Measurements from ENCODE around the gene ZNF598.

Gene ZNF598

DNA sequence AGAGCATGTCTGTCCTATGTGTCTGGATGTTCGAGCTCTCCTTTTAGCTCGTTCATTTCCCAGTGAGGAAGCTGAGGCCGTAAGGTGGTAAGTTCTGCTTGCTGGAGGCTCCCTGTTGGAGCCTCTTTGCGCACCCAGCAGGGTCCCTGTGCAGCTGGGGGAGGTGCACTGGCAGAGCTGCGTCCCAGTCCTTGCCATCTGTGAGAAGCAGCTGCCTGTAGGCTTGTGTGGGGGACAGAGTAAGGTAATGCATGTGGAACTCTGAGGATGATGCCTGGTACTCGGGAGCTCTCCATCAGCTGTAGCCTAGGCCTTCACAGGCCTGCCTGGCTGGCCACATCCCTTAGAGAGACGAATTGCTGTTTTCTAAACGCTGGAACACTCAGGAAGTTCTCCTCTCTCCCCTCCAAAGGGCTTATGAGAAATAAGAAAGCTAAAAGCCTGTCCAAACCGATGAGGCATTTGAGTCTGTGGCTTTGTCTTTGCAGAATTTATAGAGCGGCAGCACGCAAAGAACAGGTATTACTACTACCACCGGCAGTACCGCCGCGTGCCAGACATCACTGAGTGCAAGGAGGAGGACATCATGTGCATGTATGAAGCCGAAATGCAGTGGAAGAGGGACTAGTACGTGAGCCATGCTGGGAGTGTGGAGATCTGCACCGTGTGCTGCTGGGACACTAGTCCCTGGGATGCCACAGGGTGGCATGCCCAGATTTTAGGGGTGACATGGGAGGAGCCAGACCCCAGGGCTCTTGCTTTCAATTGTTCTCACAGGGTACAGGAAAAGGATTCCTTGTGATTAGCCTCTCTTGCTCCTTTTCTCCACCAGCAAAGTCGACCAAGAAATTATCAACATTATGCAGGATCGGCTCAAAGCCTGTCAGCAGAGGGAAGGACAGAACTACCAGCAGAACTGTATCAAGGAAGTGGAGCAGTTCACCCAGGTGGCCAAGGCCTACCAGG is 48.7 kb downstream of the ZNF598 start:
- TF ChIP-seq TCF12 (IDR thresholded peaks at IDR 0.05; ENCODE audit: low read depth) (0 out of 2 replicates have a peak, but pooled peaks have one; percentile 34), CREB1 (IDR thresholded peaks at IDR 0.05; ENCODE audit: low read depth) (no peak), TAF1 (IDR thresholded peaks at IDR 0.05; ENCODE audit: low read depth) (no peak), EGR1 (IDR thresholded peaks at IDR 0.05) (no peak), YY1 (IDR thresholded peaks at IDR 0.05; ENCODE audit: low read depth) (no peak), NFIC (IDR thresholded peaks at IDR 0.05) (no peak), TEAD4 (IDR thresholded peaks at IDR 0.05) (peak; percentile 11), ZBTB7A (IDR thresholded peaks at IDR 0.05; ENCODE audit: low read depth) (no peak), EP300 (IDR thresholded peaks at IDR 0.05; ENCODE audit: borderline replicate concordance) (no peak), CEBPB (IDR thresholded peaks at IDR 0.05) (no peak), FOXM1 (IDR thresholded peaks at IDR 0.05; ENCODE audit: borderline replicate concordance, low read depth) (no peak), RAD21 (IDR thresholded peaks at IDR 0.05; ENCODE audit: low read depth) (no peak)
- TF ChIP-seq, protein P1, sequence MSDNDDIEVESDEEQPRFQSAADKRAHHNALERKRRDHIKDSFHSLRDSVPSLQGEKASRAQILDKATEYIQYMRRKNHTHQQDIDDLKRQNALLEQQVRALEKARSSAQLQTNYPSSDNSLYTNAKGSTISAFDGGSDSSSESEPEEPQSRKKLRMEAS (IDR thresholded peaks at IDR 0.05): peak; percentile 48; the same call in 1 of the 2 replicates
- TF ChIP-seq, protein P2, sequence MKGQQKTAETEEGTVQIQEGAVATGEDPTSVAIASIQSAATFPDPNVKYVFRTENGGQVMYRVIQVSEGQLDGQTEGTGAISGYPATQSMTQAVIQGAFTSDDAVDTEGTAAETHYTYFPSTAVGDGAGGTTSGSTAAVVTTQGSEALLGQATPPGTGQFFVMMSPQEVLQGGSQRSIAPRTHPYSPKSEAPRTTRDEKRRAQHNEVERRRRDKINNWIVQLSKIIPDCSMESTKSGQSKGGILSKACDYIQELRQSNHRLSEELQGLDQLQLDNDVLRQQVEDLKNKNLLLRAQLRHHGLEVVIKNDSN (IDR thresholded peaks at IDR 0.05): peak; percentile 34
- TF ChIP-seq, protein P3, sequence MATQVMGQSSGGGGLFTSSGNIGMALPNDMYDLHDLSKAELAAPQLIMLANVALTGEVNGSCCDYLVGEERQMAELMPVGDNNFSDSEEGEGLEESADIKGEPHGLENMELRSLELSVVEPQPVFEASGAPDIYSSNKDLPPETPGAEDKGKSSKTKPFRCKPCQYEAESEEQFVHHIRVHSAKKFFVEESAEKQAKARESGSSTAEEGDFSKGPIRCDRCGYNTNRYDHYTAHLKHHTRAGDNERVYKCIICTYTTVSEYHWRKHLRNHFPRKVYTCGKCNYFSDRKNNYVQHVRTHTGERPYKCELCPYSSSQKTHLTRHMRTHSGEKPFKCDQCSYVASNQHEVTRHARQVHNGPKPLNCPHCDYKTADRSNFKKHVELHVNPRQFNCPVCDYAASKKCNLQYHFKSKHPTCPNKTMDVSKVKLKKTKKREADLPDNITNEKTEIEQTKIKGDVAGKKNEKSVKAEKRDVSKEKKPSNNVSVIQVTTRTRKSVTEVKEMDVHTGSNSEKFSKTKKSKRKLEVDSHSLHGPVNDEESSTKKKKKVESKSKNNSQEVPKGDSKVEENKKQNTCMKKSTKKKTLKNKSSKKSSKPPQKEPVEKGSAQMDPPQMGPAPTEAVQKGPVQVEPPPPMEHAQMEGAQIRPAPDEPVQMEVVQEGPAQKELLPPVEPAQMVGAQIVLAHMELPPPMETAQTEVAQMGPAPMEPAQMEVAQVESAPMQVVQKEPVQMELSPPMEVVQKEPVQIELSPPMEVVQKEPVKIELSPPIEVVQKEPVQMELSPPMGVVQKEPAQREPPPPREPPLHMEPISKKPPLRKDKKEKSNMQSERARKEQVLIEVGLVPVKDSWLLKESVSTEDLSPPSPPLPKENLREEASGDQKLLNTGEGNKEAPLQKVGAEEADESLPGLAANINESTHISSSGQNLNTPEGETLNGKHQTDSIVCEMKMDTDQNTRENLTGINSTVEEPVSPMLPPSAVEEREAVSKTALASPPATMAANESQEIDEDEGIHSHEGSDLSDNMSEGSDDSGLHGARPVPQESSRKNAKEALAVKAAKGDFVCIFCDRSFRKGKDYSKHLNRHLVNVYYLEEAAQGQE (IDR thresholded peaks at IDR 0.05; ENCODE audit: low read depth): no peak

DNA sequence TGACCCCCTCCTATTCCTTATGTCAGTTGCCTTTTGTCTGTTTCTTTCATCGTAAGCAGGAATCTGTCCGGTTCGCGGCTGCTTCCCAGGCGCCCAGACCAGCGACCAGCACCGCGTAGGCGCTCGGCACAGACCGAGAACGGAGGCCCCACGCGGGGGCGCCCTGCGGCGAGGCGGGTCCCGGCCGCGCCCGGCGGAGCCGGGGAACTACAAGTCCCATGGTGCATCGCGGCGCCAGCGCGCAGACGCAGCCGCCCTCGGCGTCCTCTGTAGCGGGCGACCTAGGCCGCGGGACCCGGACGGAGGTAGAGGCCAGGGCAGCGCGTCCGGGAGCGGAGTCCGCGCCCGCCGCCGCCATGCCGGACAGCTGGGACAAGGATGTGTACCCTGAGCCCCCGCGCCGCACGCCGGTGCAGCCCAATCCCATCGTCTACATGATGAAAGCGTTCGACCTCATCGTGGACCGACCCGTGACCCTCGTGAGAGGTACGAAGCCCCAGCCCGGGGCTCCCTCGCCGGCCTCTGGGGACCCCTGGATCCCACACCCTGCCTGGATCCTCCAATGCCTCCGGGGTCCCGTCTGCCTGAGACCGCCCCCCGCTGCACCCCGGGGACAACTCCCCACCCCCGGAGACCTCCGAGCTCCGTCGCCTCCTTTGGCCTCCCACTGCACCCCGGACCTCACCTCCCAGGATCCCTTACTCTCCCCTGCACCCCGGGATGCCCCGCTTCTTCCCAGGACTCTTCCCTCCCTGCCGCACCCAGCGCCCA is 50.2 kb downstream of the ZNF598 start, which contains the start of gene NDUFB10:
TSS of gene NDUFB10 (plus strand) at position 270 of the 771 bp plus-strand sequence. CDS start at position 357, 87 bp downstream.
- TF ChIP-seq, protein P1 (IDR thresholded peaks at IDR 0.05): peak; percentile 68; the same call in 1 of the 2 replicates
- TF ChIP-seq ZBTB7A (IDR thresholded peaks at IDR 0.05; ENCODE audit: low read depth) (peak; percentile 68; the same call in 1 of the 2 replicates), YY1 (IDR thresholded peaks at IDR 0.05; ENCODE audit: low read depth) (peak; percentile 80), RAD21 (IDR thresholded peaks at IDR 0.05; ENCODE audit: low read depth) (no peak), TAF1 (IDR thresholded peaks at IDR 0.05; ENCODE audit: low read depth) (peak; percentile 83), EP300 (IDR thresholded peaks at IDR 0.05; ENCODE audit: borderline replicate concordance) (no peak), CEBPB (IDR thresholded peaks at IDR 0.05) (no peak), TEAD4 (IDR thresholded peaks at IDR 0.05) (no peak), TCF12 (IDR thresholded peaks at IDR 0.05; ENCODE audit: low read depth) (0 out of 2 replicates have a peak, but pooled peaks have one; percentile 31), CREB1 (IDR thresholded peaks at IDR 0.05; ENCODE audit: low read depth) (no peak), EGR1 (IDR thresholded peaks at IDR 0.05) (no peak)

DNA sequence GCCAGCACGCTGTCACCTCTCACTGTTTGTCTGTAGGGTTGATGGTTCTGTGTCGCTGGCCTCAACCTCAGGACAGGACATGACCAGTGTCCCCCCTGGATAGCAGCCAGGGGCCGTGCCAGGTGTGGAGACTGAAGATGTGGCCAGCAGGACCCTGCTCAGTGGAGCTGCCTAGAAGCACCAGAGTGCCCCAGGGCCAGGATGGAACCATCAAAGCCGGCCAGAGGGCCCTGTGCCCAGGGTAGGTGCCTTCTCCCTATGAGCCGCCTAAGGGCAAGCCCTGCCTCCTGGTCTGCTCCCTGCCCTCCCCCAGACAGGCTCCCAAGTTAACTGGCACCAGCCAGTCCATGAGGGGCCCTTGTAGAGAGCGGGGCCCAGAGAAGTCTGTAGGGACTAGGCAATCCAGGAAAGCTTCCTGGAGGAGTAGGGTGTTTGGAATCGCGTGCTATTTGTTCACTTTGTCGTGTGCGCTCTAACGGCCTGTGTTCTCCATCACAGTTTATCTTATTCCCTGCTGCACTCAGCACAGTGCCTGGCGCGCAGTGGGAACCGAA is 50.8 kb downstream of the ZNF598 start:
- TF ChIP-seq ZBTB7A (IDR thresholded peaks at IDR 0.05; ENCODE audit: low read depth) (no peak), CREB1 (IDR thresholded peaks at IDR 0.05; ENCODE audit: low read depth) (no peak), RAD21 (IDR thresholded peaks at IDR 0.05; ENCODE audit: low read depth) (no peak), EGR1 (IDR thresholded peaks at IDR 0.05) (no peak), TCF12 (IDR thresholded peaks at IDR 0.05; ENCODE audit: low read depth) (no peak)
- TF ChIP-seq, protein P1 (IDR thresholded peaks at IDR 0.05): no peak

DNA sequence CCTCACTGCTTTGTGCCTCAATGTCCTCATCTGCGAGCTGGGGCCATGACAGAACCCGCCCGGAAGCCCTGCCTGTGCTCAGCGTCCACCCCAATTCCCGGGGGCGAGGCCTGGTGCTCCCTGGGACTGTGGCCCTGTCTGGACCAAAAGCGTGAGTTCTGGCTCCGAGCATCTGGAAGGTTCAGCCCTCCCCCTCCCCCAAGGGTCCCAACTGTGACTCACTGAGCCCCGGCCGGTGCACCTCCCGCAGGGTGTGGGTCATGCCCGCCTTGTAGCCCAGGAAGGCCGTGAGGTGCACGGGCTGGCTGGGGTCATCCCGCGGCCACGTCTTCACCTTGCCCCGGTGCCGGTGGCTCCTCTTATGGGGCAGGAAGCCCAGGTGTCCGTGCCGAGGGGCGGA is 55.9 kb downstream of the ZNF598 start:
- TF ChIP-seq TCF12 (IDR thresholded peaks at IDR 0.05; ENCODE audit: low read depth) (no peak), YY1 (IDR thresholded peaks at IDR 0.05; ENCODE audit: low read depth) (no peak), TEAD4 (IDR thresholded peaks at IDR 0.05) (no peak), CREB1 (IDR thresholded peaks at IDR 0.05; ENCODE audit: low read depth) (no peak), ZBTB7A (IDR thresholded peaks at IDR 0.05; ENCODE audit: low read depth) (no peak), TAF1 (IDR thresholded peaks at IDR 0.05; ENCODE audit: low read depth) (no peak), EP300 (IDR thresholded peaks at IDR 0.05; ENCODE audit: borderline replicate concordance) (no peak), NFIC (IDR thresholded peaks at IDR 0.05) (no peak), CEBPB (IDR thresholded peaks at IDR 0.05) (no peak), FOXM1 (IDR thresholded peaks at IDR 0.05; ENCODE audit: borderline replicate concordance, low read depth) (no peak)
- TF ChIP-seq, protein P3 (IDR thresholded peaks at IDR 0.05; ENCODE audit: low read depth): no peak
